GM19351 (cell line): ENCODE data around the gene LLGL1.

Experiments
- ATAC-seq: cut with Tn5 transposase; IDR thresholded peaks from one replicate; pipeline ENCODE4 v1.9.1; 2021; ENCODE audit warnings: mild to moderate bottlenecking, moderate library complexity; ENCODE audit not compliant: unreplicated experiment

LLGL1 gene

DNA sequence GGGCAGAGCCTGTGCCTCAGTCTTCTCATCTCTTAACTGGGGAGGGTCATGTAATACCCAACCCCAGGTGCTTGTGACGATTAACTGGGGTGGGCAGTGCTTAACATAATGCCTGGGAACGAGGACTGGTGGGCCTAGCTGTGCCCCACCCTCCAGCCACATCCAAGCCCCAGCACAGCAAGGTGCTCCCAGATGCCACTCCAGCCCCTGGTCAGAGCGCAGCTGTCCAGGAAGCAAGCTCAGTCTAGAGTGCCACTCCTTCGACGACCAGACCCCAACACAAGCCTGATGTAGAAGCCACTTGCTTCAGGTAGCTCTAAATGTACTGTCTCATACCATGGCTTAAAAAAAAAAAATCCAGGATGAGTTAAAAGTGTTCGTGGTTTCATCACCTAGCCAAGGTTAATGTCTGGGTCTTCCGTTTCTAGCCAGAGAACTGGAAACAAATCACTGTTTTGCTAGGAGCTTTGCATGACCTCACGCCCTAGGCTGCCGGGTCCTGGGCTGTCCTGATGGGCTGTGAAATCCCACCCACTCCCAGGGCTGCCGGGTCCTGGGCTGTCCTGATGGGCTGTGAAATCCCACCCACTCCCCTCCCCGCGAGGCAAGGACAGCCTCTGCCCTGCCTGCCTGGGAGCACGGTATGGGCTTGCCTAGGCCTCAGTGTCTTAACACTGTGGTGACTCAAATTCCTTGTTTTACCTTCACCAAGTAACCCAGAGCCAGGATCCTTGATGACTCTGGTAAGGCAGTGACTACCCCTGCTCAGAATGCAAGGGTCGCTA lies 42.7 kb downstream of the LLGL1 start:
- no peak for ATAC-seq

DNA sequence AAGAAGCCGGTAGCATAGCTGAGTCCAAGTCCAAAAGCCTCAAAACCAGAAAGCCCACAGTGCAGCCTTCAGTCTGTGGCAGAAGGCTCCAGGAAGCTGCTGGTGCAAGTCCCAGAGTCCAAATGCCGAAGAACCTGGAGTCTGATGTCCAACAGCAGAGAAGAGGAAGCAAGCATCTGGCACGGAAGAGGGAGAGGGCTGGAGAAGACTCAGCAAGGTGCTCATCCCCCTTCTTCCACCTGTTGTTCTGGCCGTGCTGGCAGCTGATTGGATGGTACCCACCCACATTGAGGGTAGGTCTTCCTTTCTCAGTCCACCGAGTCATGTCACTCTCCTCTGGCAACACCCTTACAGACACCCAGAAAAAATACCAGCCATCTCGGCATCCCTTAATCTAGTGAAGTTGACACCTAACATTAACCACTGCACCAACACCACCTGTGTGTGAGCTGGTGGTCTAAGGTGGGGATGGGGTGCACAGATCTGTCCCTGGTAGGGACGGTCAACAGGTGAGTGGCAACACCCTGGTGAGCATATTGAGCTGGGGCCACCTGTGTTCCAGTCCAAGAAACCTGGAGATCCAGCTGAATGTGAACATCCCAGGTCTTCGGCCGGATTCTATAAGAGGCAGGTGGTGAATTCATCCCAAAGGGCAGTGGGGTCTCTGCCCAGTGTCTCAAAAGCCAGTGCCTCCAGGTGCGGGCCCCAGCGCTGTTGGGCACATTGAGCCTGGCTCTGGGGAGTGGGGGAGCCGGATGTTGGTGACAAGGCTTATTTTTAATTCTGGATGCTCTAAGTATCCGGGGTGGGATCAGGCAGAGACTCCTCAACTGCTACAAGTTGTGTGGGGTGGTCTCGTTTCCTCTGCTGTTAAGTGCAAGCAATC lies 44.9 kb downstream of the LLGL1 start:
- no peak for ATAC-seq

DNA sequence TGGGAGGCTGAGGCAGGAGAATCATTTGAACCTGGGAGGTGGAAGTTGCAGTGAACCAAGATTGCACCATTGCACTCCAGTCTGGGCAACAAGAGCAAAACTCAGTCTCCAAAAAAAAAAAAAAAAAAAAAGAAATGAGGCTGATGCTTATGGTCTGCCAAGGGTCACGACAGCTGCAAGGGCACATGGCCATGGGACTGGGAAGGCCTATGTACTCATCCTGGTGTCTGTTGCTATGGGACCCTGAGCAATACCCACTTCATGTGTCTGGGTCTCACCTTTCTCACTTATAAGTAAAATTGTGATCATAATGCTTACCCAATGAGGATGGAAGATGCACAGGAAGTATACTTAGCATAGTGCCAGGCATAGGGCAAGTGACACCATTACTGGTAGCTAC lies 51.6 kb downstream of the LLGL1 start:
- no peak for ATAC-seq

DNA sequence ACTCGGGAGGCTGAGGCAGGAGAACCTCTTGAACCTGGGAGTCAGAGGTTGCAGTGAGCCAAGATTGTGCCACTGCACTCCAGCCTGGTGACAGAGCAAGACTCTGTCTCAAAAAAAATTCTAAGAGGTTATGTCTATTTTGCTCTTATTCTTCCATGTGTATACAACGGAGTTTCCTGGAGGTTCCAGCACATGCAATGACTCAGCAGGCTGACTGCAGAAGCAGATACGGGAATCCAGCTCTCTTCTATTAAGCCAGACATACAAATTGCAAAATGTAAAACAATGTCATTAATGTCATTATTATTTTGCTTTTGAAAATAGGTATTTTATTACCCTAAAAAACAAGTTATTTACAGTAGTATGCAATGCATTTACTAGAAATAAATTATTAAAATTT lies 53.4 kb downstream of the LLGL1 start:
- ATAC-seq, result no peak

DNA sequence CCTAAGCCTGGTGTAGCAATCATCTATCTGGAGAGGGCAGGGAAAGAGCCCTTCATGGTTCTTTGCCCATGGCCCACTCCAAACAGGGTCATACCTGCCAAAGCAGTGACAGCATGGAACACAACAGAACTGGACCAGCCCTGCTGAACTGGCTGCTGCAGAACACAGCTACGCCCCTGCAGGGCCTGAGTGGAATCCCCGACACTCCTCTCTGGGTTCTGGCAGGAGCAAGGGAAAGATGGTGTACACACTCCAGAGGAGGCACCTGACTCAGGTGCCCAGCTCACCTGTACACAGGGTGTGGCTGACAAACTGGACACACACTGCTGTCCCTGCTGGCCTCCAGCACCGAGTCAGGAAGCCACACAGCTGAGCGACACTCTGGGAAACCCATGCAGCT lies 54.8 kb downstream of the LLGL1 start:
- no peak for ATAC-seq

DNA sequence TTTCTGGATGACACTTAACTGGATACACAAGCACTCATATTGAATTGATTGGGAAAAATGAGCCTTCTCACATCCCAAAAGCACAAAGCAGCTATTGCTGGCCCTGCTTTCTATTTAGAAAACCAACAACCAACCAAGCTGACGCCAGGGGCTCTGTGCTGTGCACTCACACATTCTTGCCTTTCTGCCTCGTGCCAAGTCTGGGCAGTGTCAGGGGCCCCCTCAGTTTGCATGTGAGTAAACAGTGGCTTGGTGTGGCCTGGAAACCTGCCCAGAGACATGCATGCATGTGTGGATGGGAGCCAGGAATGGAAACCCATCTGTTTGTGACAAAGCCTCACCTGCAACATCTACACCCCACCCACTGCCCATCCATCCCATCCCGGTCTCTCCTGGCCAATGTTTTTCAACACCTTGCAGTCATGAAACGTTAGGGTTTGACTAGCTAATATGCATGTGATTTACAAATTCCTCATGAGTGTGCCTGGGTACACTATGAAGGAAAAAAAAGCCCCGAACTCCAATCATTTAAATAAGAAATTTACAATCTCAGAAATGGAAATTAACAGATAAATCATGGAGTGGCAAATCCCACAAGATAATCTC lies 55.4 kb downstream of the LLGL1 start:
- ATAC-seq, result no peak

DNA sequence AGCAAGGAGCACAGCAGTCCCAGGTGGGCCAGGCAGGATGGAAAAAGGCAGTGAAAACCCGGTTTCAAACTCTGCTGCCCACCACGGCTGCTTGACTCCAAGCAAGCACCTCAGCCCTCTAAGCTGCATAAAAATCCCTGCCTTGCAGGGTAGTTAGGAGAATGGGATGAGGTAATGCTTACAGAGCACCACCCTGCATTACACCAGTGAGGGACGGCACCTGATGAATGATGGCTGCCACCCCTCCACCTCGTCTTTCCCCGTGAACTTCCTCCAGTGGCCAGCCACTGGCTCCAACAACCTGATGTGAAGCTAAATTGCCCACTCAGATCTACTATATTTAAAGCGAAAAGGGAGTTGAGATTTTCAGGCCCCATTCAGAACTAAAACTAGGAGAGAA lies 56.4 kb downstream of the LLGL1 start:
- ATAC-seq, result no peak

DNA sequence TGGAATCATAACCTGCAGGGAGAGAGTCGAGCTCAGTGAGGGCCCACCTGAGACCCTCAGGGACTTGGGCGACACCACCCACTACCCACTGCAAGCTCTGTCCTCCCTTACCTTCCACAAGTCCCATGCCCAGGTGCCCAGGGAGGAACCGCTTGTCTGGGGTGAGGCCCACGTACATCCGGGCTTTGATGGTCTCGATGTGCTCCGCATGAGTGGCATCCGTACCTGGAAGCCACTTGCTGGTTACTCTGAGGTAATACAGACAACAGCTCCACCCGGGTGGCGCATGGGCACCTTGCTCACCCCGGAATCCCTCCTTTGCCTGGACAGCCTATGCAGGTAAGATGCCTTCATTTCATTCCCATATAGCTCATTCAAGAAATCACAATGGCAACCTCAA lies 59.9 kb downstream of the LLGL1 start:
- no peak for ATAC-seq

DNA sequence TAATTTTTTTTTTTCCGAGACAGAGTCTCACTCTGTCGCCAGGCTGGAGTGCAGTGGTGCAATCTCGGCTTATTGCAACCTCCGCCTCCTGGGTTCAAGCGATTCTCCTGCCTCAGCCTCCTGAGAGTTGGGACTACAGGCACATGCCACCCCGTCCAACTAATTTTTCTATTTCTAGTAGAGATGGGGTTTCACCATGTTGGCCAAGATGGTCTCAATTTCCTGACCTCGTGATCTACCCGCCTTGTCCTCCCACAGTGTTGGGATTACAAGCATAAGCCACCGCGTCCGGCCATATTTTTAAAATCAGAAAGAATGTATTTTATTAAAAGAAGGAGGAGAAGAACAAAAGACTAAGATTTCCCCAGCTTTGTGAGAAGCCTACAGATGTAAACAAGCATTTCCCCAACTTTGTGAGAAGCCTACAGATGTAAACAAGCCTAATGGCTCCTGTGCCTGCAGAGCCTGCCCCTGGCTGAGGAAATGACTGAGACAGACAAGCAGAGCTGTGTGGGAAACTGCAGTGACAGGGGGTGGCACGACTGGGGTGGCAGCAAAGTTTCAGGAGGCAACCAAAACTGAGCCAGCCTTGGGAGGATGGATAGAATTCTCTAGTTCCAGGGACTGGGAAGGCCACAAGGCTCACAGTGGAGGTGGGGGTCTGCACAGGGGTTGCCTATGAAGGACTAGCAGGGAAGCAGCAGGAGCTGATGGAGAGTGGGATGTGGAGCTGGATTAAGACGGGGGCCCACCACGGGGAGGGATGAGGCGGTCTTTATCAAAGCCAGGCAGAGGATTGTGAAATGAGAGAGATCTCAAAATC lies 66.5 kb downstream of the LLGL1 start:
- ATAC-seq, result no peak
